Activated CD4-positive, alpha-beta T cell treated with anti-CD3 and anti-CD28 coated beads, Interleukin-2, amount 10 ng/mL, durations not matched to agents 7 days and 5 days (primary cell): Measurements from ENCODE around the gene MAP3K9. TPM values are rescaled to one million over a fixed set of nuclear protein-coding genes. Genes with fewer than 3 reads are reported as not detected.

ENCODE experiments used
- CTCF ChIA-PET: fragments of 350-600 bp; sonication (Branson Sonifier 250); formaldehyde crosslinking; loops from one replicate; lab custom pipeline; 2021; ENCODE audit warnings: antibody characterized with exemption; lab: Charles Lee
- POLR2A ChIA-PET: fragments of 350-600 bp; sonication (Branson Sonifier 250); formaldehyde crosslinking; loops from one replicate; lab custom pipeline; 2021; ENCODE audit warnings: antibody characterized with exemption; lab: Charles Lee
- DNase-seq: peaks from one replicate; pipeline ENCODE4 v3.0.0-alpha.2; 2020
- H3K27ac Mint-ChIP-seq: one replicate; pipeline ENCODE4 v1.8.0; 2021; ENCODE audit warnings: mild to moderate bottlenecking, moderate library complexity, mixed read lengths
- H3K27me3 Mint-ChIP-seq: one replicate; pipeline ENCODE4 v1.8.0; 2021; ENCODE audit warnings: mixed read lengths
- H3K36me3 Mint-ChIP-seq: one replicate; pipeline ENCODE4 v1.8.0; 2021; ENCODE audit warnings: low read depth, mixed read lengths
- H3K4me1 Mint-ChIP-seq: one replicate; pipeline ENCODE4 v1.8.0; 2021; ENCODE audit warnings: mixed read lengths
- H3K4me3 Mint-ChIP-seq: one replicate; pipeline ENCODE4 v1.8.0; 2021; ENCODE audit warnings: mild to moderate bottlenecking, moderate library complexity, mixed read lengths
- H3K9me3 Mint-ChIP-seq: one replicate; pipeline ENCODE4 v1.8.0; 2021; ENCODE audit warnings: mixed read lengths
- total RNA-seq, 2 experiments: library from RNA; stranded (reverse); gene quantifications; one replicate each; pipeline ENCODE4 v1.2.3, GENCODE V29; 2021

The MAP3K9 gene
- total RNA-seq, 2 experiments from 2014 or later = 4.8 TPM

DNA sequence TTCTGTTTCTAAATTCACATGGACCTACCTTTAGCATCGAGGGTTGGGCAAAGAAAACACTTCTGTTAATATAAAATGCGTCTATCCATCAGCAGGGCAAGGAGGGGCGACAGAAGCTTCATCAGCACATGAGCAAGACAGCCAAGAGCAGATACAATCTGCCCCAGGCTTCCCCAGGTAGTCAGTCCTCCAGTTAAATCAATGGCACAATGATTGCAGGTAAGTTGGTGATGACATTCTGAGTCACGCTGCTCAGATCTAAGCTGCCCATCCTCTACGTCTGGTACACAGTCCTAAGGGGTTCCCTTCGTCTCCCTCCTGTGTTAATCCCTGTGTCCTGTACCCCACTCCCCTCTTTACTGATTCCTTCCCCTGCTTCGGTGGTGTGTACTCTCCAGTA lies 38.8 kb downstream of the MAP3K9 start:
- Mint-ChIP-seq H3K9me3 (no peaks in the 10 kb centered on the region), H3K4me3 (no peak overlapping the region), H3K4me1 (no peaks in the 10 kb centered on the region)

DNA sequence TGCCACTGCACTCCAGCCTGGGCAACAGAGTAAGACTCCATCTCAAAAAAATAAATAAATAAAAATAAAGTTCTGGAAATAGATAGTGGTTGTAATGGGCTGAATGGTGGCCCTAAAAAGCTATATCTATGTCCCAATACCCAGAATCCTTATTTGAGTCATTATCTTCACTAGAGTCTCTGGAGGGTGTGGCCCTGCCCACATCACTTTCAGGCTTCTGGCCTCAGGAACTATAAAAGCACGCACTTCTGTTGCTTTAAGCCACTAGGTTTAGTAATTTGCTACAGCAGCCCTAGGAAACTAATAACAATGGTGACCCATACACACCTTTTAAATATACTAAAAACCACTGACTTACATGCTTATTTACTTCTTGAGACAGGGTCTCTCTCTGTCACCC lies 49.9 kb downstream of the MAP3K9 start:
- Mint-ChIP-seq H3K4me1 (no peaks in the 10 kb centered on the region), H3K9me3 (no peaks in the 10 kb centered on the region), H3K36me3 (peaks cover 2% of the 10 kb centered on the region), H3K4me3 (no peak overlapping the region), H3K27ac (no peak overlapping the region), H3K27me3 (no peaks in the 10 kb centered on the region)
- CTCF ChIA-PET = interaction anchor here (0.9 to 1.6 kb wide), 4 partner anchors 9 to 21 kb away, joined by 3 to 5 read pairs (median 4); no protein-coding TSS in a partner anchor
- POLR2A ChIA-PET = no interaction called here
- DNase-seq = no peak

More for the DNA sequence above, 38.8 kb downstream of the MAP3K9 start:
- no peak overlapping the region for H3K27ac Mint-ChIP-seq
- DNase-seq = no peak
- CTCF ChIA-PET = interaction anchor here (1.4 kb wide), 1 partner anchor 10 kb away, joined by 4 read pairs; no protein-coding TSS in a partner anchor
- POLR2A ChIA-PET = no interaction called here
- no peaks in the 10 kb centered on the region for H3K36me3 Mint-ChIP-seq
- H3K27me3 Mint-ChIP-seq = no peaks in the 10 kb centered on the region

DNA sequence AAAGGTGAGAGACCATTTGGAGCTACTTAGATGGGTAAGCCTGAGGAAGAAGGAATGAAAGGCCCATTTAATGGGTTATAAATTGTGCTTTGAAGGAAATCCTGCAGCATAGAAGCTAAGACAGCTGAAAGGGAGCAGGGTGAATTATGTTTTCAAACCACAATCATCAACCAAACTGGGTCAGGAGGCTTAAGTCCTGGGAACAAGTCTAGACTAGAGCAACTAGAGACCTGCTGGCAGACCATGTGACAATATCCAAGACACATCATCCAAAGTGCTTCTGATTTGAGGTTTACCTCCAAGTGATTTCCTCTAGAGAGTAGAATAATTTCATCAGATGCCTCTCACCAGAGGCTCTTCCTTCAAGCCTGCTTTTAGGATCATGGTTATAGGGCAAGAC lies 53.7 kb downstream of the MAP3K9 start:
- no peaks in the 10 kb centered on the region for H3K27me3 Mint-ChIP-seq
- ChIA-PET CTCF (interaction anchor here (1.8 kb wide), 1 partner anchor 19 kb away, joined by 4 read pairs; no protein-coding TSS in a partner anchor), POLR2A (no interaction called here)
- DNase-seq = no peak
- peaks cover 2% of the 10 kb centered on the region for H3K36me3 Mint-ChIP-seq
- no peak overlapping the region for H3K4me3 Mint-ChIP-seq
- no peaks in the 10 kb centered on the region for H3K4me1 Mint-ChIP-seq
- no peaks in the 10 kb centered on the region for H3K9me3 Mint-ChIP-seq
- no peak overlapping the region for H3K27ac Mint-ChIP-seq

DNA sequence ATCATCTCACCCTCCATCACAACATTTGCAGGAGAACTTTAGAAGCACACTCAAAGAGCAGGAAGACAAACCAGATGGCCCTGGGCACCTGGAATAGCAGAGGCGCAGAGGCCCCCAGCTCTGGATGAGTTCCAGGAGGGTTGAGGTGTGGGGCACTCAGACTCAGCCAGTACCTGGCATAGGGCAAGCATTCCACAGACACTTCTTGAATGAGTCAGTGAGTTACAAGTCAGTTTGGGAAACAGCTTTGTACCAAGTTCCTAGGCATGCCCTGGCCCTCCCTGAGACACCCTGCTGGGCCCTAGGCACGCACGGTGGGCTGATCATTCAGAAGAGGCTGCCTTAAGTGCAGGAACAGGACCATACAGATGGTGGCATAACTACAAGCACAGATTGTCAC lies 54.3 kb downstream of the MAP3K9 start:
- no peaks in the 10 kb centered on the region for H3K4me1 Mint-ChIP-seq
- POLR2A ChIA-PET = no interaction called here
- no peak for DNase-seq
- H3K27me3 Mint-ChIP-seq = no peaks in the 10 kb centered on the region
- H3K9me3 Mint-ChIP-seq = no peaks in the 10 kb centered on the region
- peaks cover 2% of the 10 kb centered on the region for H3K36me3 Mint-ChIP-seq
- no peak overlapping the region for H3K4me3 Mint-ChIP-seq
- CTCF ChIA-PET = no interaction called here
- no peak overlapping the region for H3K27ac Mint-ChIP-seq

DNA sequence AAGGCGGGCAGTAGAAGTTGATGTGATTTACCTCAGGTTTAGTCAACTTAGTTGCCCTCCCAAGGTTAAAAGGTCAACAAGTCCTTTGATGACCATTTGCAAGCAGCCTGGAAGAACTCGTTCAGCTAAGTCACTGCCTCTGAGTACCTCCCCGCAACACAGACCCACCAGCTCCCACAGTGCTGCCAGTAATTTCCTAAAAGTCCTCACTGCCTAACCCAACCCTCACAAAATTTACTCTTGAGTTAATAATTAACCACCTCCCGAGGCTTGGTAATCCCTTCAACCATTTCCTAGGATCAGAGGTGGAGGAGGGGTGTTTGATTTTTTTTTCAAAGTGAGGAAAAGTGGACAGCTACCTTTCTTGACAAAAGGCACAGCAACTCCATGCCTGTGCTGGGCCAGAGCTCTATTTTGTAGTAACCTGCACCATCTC lies 55.8 kb downstream of the MAP3K9 start:
- no peak for DNase-seq
- CTCF ChIA-PET = interaction anchor here (1.5 kb wide), 2 partner anchors 13 to 14 kb away, joined by 4 read pairs; no protein-coding TSS in a partner anchor
- no peaks in the 10 kb centered on the region for H3K27me3 Mint-ChIP-seq
- H3K4me1 Mint-ChIP-seq = no peaks in the 10 kb centered on the region
- POLR2A ChIA-PET = no interaction called here
- H3K27ac Mint-ChIP-seq = no peak overlapping the region
- H3K4me3 Mint-ChIP-seq = no peak overlapping the region
- H3K36me3 Mint-ChIP-seq = peaks cover 3% of the 10 kb centered on the region
- no peaks in the 10 kb centered on the region for H3K9me3 Mint-ChIP-seq

DNA sequence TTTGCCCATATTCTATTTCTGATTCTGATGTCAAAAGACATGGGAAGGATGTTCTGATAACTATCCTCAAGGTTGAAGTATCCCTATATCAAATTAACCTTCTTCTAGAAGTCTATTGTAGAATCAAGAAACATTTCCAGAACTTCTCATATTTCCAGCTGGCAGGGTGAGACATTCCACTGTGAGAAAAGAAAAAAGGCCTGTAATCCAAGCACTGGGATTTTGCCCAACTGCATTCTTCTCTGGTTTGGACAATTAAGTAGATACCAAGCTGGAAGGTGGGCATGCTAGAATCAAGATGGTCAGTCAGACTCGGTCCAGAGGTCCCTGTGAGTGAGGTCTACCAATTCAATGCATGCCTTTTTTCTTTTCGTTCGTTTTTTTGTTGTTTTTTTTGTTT lies 60.9 kb downstream of the MAP3K9 start:
- POLR2A ChIA-PET = no interaction called here
- Mint-ChIP-seq H3K27ac (no peak overlapping the region), H3K36me3 (peaks cover 15% of the 10 kb centered on the region), H3K9me3 (peaks cover 3% of the 10 kb centered on the region), H3K27me3 (no peaks in the 10 kb centered on the region), H3K4me1 (no peaks in the 10 kb centered on the region), H3K4me3 (no peak overlapping the region)
- CTCF ChIA-PET = no interaction called here
- DNase-seq = no peak

GRCh38 chr14:70744641-70745040 lies 64.7 kb downstream of the MAP3K9 start:
- H3K4me1 Mint-ChIP-seq = no peaks in the 10 kb centered on the region
- peaks cover 3% of the 10 kb centered on the region for H3K9me3 Mint-ChIP-seq
- H3K36me3 Mint-ChIP-seq = peaks cover 15% of the 10 kb centered on the region
- H3K27ac Mint-ChIP-seq = no peak overlapping the region
- DNase-seq = no peak
- no peak overlapping the region for H3K4me3 Mint-ChIP-seq
- POLR2A ChIA-PET = no interaction called here
- H3K27me3 Mint-ChIP-seq = no peaks in the 10 kb centered on the region
- CTCF ChIA-PET = interaction anchor here (1.5 kb wide), 1 partner anchor 15 kb away, joined by 4 read pairs; no protein-coding TSS in a partner anchor

DNA sequence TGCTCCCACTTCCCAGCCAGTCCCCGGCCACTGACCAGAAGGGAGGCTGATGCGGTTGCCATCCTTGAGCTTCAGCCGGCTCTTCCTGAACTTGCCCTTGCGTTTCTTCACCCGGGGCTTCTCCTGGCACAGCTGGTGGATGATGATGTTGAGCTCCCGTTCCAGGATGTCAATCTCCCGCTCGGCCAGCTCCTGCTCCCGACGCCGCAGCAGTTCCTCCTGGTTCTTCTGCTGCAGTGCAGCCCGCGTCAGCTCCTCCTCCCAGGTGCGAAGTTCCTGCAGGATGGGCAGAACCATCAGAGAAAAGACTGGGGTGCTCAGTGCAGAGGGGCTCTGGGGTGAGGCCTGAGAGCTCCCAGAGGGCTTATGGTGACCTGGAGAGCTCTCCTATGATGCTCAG lies 67.0 kb downstream of the MAP3K9 start:
- ChIA-PET CTCF (no interaction called here), POLR2A (no interaction called here)
- Mint-ChIP-seq H3K27ac (no peak overlapping the region), H3K4me3 (no peak overlapping the region), H3K27me3 (no peaks in the 10 kb centered on the region), H3K9me3 (no peaks in the 10 kb centered on the region), H3K4me1 (no peaks in the 10 kb centered on the region), H3K36me3 (peaks cover 5% of the 10 kb centered on the region)
- no peak for DNase-seq

GRCh38 chr14:70741482-70741881 lies 67.8 kb downstream of the MAP3K9 start:
- Mint-ChIP-seq H3K9me3 (no peaks in the 10 kb centered on the region), H3K36me3 (no peaks in the 10 kb centered on the region), H3K4me3 (no peak overlapping the region), H3K4me1 (no peaks in the 10 kb centered on the region), H3K27me3 (no peaks in the 10 kb centered on the region), H3K27ac (no peak overlapping the region)
- POLR2A ChIA-PET = no interaction called here
- DNase-seq = no peak
- CTCF ChIA-PET = no interaction called here

DNA sequence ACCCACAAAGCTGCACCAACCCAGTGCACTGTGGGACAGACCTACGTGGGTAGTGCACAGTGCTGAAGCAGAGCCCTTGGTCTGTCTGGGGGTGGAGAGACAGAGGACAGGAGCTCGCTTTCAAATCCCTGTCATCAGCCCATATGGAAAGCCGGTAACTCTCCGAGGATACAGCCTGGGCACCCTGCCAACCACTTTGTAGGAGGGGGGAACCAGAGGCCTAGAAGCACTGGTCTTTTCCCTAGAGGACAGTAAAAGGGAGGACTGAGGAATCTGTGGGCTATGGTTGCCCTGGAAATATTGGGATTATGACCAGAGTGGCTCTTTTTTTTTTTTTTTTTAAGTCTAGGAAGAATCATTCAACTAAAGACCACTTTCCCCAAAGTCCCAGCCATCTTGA lies 74.3 kb downstream of the MAP3K9 start:
- ChIA-PET POLR2A (no interaction called here), CTCF (interaction anchor here (0.6 kb wide), 1 partner anchor 842 kb away, joined by 4 read pairs; no protein-coding TSS in a partner anchor)
- Mint-ChIP-seq H3K4me3 (no peak overlapping the region), H3K27ac (no peak overlapping the region), H3K27me3 (no peaks in the 10 kb centered on the region), H3K9me3 (no peaks in the 10 kb centered on the region), H3K4me1 (no peaks in the 10 kb centered on the region), H3K36me3 (peaks cover 4% of the 10 kb centered on the region)
- DNase-seq = no peak

- POLR2A ChIA-PET = interaction anchor here (0.7 kb wide), 1 partner anchor 10 kb away, joined by 3 read pairs; no protein-coding TSS in a partner anchor
- Mint-ChIP-seq H3K4me3 (no peak overlapping the region), H3K27ac (no peak overlapping the region), H3K4me1 (no peaks in the 10 kb centered on the region), H3K9me3 (no peaks in the 10 kb centered on the region), H3K27me3 (no peaks in the 10 kb centered on the region), H3K36me3 (peaks cover 4% of the 10 kb centered on the region)
- CTCF ChIA-PET = interaction anchor here (1.2 kb wide), 1 partner anchor 10 kb away, joined by 3 read pairs; no protein-coding TSS in a partner anchor
- no peak for DNase-seq
Observed at GRCh38 chr14:70731447-70732239, 77.7 kb downstream of the MAP3K9 start.

- no peak overlapping the region for H3K4me3 Mint-ChIP-seq
- DNase-seq = no peak
- H3K36me3 Mint-ChIP-seq = peaks cover 4% of the 10 kb centered on the region
- CTCF ChIA-PET = interaction anchor here (1.3 kb wide), 1 partner anchor 20 kb away, joined by 3 read pairs; no protein-coding TSS in a partner anchor
- no peaks in the 10 kb centered on the region for H3K27me3 Mint-ChIP-seq
- POLR2A ChIA-PET = no interaction called here
- H3K27ac Mint-ChIP-seq = no peak overlapping the region
- no peaks in the 10 kb centered on the region for H3K4me1 Mint-ChIP-seq
- H3K9me3 Mint-ChIP-seq = no peaks in the 10 kb centered on the region
Observed at GRCh38 chr14:70730393-70730792, 78.9 kb downstream of the MAP3K9 start.

DNA sequence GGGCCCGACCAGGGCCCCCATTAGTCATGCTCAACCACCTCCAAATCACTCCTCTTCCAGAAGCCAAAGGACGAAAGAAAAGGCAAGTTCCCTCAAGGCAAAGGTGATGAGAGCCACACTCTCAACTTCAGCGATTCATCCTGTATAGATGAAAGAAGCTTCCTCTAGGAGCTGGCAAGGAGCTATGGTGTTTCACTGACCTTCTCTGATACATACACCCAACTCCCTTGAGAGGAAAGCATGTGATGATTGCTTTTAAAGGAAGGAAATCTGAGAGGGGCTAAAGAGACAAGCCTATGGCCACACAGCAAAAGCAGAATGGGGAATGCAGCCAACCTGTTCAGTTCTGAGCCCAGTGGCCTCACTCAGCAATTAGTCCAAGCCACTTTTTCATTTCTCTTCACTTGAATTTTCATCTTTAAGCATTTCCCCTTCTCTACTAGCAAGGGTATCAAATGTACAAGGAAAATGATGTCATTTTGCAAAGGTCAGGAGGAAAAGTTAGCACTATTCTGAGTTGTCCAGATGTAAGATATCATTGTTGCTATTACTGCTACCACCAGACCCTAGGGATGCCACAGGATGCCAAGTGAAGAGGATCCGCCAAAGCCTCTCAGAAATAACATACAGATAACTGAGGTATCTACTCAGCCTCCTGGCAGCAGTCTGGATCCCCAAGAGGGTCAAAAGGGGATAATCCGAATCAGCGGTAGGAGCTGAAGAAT lies 82.5 kb downstream of the MAP3K9 start:
- Mint-ChIP-seq H3K4me3 (no peak overlapping the region), H3K9me3 (no peaks in the 10 kb centered on the region), H3K4me1 (no peaks in the 10 kb centered on the region), H3K27me3 (no peaks in the 10 kb centered on the region), H3K36me3 (no peaks in the 10 kb centered on the region), H3K27ac (no peak overlapping the region)
- no peak for DNase-seq
- CTCF ChIA-PET = no interaction called here
- POLR2A ChIA-PET = no interaction called here
